Sigmoid colon (tissue), 4 donors: ENCODE results near the gene OSBP2.

ENCODE experiments used
- EP300 ChIP-seq, 4 donors: sonication (generic); formaldehyde crosslinking; IDR thresholded peaks; one replicate each; pipeline ENCODE4 v1.6.1; 2017; ENCODE audit warnings: antibody characterized with exemption in 4 of 4
- POLR2A ChIP-seq, 2 donors: fragments of 450-650 bp; IDR thresholded peaks; one replicate each; pipeline ENCODE4 v1.6.1; 2016; ENCODE audit warnings: antibody characterized with exemption in 2 of 2, mild to moderate bottlenecking in 2 of 2, moderate library complexity in 2 of 2
- POLR2AphosphoS5 ChIP-seq, 4 donors: sonication (generic); formaldehyde crosslinking; IDR thresholded peaks; one replicate each; pipeline ENCODE4 v1.6.1; 2017; ENCODE audit warnings: antibody characterized with exemption in 4 of 4
- TF ChIP-seq, protein P1 (sequence below), 4 experiments: fragments of 450-650 bp in 3 of 4; fragments of 200-600 bp in 1 of 4; IDR thresholded peaks; one replicate each; pipeline ENCODE4 v1.5.1; 2016 to 2019; ENCODE audit warnings: antibody characterized with exemption in 4 of 4, mild to moderate bottlenecking in 3 of 4, moderate library complexity in 2 of 4

DNA sequence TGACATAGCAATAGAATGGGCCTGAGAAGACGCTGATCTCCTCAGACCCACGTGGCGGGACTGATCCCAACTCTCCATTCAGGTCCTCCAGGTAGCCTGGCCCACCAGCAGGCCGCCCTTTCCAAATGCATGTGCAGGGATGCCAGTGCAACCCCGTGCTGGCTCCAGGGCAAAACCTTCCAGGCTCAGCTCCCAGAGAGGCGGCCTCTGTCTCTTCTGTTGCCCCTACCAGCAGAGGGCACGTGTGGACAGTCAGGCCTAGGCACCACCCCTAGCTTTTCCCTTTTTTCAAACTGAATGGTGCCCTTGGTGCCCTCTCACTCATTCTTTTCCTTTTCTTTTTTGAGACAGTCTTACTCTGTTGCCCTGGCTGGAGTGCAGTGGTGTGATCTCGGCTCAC is 121.7 kb downstream of the OSBP2 start:
- TF ChIP-seq, protein P1, sequence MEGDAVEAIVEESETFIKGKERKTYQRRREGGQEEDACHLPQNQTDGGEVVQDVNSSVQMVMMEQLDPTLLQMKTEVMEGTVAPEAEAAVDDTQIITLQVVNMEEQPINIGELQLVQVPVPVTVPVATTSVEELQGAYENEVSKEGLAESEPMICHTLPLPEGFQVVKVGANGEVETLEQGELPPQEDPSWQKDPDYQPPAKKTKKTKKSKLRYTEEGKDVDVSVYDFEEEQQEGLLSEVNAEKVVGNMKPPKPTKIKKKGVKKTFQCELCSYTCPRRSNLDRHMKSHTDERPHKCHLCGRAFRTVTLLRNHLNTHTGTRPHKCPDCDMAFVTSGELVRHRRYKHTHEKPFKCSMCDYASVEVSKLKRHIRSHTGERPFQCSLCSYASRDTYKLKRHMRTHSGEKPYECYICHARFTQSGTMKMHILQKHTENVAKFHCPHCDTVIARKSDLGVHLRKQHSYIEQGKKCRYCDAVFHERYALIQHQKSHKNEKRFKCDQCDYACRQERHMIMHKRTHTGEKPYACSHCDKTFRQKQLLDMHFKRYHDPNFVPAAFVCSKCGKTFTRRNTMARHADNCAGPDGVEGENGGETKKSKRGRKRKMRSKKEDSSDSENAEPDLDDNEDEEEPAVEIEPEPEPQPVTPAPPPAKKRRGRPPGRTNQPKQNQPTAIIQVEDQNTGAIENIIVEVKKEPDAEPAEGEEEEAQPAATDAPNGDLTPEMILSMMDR (IDR thresholded peaks at IDR 0.05): no peak
- TF ChIP-seq POLR2AphosphoS5 (IDR thresholded peaks at IDR 0.05): no peak
- TF ChIP-seq EP300 (IDR thresholded peaks at IDR 0.05): no peak
- TF ChIP-seq POLR2A (IDR thresholded peaks at IDR 0.05): no peak
